Measurements from ENCODE around the gene SULT1A3.
A peak's percentile ranks its signal among the peaks of the same experiment; 100 is the strongest.
"Not testable (repeated sequence)": the region's sequence is repeated elsewhere in the genome, so short reads cannot be mapped to it uniquely, and the experiment has no call there.

SULT1A3 gene

DNA sequence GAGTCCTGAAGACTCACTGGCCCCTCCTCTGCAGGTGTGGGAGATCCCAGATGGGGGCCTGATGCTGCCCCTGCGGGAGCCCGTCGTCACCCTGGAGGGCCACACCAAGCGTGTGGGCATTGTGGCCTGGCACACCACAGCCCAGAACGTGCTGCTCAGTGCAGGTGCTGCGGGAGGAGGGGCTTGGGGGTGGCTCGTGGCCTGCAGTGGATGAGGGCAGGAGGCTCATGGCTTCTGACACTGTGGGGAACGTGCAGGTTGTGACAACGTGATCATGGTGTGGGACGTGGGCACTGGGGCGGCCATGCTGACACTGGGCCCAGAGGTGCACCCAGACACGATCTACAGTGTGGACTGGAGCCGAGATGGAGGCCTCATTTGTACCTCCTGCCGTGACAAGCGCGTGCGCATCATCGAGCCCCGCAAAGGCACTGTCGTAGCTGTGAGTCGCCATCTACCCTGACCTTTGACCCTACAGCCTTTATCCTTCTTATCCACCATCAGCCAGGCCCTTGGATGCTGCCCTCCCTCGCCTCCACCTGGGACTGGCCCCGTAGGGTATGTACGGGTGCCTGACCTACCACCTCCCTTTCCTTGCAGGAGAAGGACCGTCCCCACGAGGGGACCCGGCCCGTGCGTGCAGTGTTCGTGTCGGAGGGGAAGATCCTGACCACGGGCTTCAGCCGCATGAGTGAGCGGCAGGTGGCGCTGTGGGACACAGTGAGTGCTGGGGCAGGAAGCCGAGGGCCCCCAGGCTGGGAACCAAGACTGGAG lies 12.1 kb upstream of the SULT1A3 start:
- peak; percentile 85 for DNase-seq (ENCODE audit: low spot score)

- DNase-seq (ENCODE audit: low spot score): no peak
These were observed 11.5 kb upstream of the SULT1A3 start for GRCh38 chr16:30187556-30187865.

DNA sequence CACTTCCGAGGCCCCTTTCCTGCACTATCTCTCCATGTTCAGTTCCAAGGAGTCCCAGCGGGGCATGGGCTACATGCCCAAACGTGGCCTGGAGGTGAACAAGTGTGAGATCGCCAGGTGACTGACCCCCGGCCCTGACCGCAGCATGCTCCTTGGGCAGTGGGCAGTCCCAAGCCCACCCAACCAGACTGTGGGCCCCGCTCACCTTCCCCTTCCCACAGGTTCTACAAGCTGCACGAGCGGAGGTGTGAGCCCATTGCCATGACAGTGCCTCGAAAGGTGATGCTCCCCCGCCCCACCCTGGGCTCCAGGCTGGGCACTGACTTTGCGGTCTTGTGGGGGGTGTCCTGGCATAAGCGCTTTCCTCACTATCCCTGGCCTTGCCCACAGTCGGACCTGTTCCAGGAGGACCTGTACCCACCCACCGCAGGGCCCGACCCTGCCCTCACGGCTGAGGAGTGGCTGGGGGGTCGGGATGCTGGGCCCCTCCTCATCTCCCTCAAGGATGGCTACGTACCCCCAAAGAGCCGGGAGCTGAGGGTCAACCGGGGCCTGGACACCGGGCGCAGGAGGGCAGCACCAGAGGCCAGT lies 11.0 kb upstream of the SULT1A3 start:
- no peak for DNase-seq (ENCODE audit: low spot score)

- not testable (repeated sequence) for DNase-seq (ENCODE audit: low spot score)
These were observed 7.9 kb upstream of the SULT1A3 start for GRCh38 chr16:30191158-30191557.

DNA sequence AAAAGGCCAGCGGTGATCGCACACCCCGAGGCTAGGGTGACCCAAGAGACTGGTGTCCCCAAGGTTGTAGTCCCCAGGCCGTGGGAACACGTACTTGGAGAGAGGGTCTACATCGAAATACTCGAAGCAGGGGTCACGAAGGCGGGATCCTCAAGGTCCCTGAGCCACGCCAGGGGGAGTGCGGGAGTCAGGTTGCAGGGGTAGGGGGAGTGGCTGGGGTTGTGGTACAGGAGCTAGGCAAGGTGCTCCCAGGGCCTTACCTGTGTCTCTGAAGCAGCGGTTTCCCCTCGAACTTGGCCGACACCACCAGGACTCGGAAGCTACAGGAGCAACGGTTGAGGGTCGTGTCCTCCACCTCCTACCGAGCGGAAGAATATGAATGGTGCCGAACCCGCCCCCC lies 6.0 kb upstream of the SULT1A3 start:
- not testable (repeated sequence) for DNase-seq (ENCODE audit: low spot score)

GRCh38 chr16:30193615-30194014 lies 5.4 kb upstream of the SULT1A3 start, which contains the start of the genes BOLA2B and SLX1A:
Gene BOLA2B (minus strand): TSS chr16:30193666. CDS start chr16:30193595, 71 bp downstream.
Gene SLX1A (plus strand): TSS chr16:30193875. CDS start chr16:30194085, 210 bp downstream.
- not testable (repeated sequence) for DNase-seq (ENCODE audit: low spot score)

GRCh38 chr16:30194172-30194925 lies 4.7 kb upstream of the SULT1A3 start:
- not testable (repeated sequence) for DNase-seq (ENCODE audit: low spot score)

DNA sequence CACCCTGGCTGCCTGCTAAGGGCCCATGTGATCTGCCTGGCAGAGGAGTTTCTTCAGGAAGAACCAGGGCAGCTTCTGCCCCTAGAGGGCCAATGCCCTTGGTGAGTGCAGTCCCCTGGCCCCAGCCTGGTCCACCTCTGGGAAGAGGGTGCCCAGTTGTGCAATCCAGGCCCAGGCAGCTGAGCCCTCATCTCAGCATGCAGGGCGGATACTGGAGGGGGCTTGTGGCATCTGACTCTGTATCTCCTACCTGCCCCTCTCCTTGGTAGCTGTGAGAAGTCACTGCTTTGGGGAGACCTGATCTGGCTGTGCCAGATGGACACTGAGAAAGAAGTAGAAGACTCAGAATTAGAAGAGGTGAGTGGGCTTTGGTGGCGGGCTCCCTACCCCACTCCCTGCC lies 2.1 kb upstream of the SULT1A3 start:
- not testable (repeated sequence) for DNase-seq (ENCODE audit: low spot score)

DNA sequence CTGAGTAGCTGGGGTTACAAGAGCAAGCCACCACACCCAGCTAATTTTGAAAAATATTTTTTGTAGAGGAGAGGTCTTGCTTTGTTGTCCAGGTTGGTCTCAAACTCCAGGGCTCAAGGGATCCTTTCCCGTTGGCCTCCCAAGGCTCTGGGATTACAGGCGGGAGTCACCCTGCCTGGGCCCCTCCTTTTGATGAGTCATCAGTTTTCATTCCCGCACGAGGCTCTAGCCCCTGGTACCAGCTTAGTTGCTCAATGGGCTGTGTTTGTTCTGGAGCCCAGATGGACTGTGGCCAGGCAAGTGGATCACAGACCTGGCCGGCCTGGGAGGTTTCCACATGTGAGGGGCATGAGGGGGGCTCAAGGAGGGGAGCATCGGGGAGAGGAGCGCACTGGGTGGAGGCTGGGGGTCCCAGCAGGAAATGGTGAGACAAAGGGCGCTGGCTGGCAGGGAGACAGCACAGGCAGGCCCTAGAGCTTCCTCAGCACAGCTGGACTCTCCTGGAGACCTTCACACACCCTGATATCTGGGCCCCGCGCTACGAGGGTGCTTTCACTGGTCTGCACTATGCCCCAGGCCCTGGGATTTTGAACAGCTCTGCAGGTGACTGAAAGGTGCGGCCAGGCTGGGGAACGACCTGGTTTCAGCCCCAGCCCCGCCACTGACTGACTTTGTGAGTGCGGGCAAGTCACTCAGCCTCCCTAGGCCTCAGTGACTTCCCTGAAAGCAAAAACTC lies 721 bp downstream of the SULT1A3 start:
- DNase-seq (ENCODE audit: low spot score): not testable (repeated sequence)

DNA sequence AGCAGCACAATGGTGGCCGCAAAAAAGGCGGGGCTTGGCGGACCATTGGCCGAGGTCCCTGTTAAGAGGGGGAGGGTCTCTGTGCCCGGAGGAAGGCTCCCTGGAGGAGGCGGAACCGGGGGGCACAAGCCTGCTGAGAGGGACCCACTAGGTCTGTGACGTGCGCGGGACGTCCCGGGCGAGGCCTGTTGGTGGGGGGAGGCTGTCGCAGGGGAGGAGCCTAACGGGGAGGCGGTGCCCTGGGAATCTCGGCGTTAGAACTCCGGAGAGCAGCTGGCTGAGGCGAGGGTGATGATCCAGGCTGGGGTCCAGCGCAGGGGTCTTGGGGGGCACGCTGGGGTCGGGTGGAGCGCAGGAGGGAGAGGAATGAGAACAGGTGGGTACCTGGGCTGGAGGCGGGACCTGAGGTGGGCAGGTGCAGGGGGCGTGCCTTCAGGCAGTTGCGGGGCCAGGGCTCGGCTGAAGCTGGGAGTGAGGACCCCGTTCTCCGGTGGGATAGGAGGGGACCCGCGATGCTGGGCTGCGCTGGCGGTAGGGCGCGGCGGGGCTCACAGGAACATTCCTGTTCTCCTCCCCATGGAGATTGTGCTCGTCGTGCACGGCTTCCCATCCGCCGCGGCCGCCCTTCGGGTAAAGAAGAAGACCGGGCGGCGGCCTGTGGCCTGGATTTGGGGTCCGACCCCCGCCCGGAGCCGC lies 6.6 kb downstream of the SULT1A3 start:
- DNase-seq (ENCODE audit: low spot score): not testable (repeated sequence)

- DNase-seq (ENCODE audit: low spot score): not testable (repeated sequence)
These were observed 7.2 kb downstream of the SULT1A3 start for GRCh38 chr16:30206252-30206651.

DNA sequence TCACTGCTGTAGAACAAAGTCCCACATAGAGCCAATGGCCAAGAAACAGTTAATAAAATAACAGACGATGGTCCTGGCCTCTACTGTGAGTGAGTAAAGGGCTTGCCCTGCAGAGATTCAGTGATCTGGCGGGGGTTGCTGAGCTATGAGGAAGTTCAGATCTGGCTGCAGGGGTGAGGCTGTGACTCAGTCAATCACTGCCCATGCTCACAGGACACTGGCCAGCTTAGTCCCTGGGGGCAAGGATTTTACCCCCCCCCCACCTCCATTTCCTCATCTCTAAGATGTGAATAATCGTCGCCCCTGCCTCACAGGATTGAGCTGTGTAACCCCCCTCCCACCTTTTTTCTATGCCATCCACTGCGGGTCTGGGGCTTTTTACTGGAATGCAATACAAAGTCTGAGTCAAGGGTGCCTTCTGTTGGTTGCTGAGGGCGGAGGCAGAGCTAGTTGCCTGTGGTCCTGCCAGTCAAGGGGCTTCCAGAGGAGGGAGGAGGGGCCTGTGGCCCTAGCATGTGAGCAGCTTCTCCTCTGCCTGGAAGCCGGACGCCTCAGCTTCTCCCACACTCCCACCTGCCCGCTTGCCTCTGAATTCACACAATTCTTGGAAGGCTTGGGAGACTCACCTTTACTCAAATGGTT lies 8.1 kb downstream of the SULT1A3 start:
- DNase-seq (ENCODE audit: low spot score): not testable (repeated sequence)

DNA sequence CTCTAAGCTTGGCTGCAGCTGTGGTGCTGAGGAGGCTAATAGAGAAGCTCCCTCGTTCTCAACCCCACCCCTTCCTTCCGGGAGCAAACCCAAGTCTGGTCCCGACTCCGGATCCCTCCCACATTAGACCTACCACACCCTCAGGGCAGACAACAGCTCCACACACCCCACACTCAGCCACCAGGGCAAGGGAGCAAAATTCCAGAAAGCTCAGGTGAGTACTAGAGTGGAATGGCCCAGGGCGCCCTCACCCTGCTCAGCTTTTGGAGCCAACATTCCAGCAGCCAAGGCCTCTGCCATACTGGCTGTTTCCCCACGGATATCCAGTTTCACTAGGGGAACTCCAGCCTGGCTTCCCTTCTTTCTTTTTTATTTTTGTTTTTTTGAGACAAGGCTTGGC lies 10.0 kb downstream of the SULT1A3 start:
- DNase-seq (ENCODE audit: low spot score): not testable (repeated sequence)

GRCh38 chr16:30211414-30211813 lies 12.4 kb downstream of the SULT1A3 start:
- DNase-seq (ENCODE audit: low spot score): not testable (repeated sequence)

- DNase-seq (ENCODE audit: low spot score): not testable (repeated sequence)
These were observed 18.0 kb downstream of the SULT1A3 start for GRCh38 chr16:30217082-30217481.

DNA sequence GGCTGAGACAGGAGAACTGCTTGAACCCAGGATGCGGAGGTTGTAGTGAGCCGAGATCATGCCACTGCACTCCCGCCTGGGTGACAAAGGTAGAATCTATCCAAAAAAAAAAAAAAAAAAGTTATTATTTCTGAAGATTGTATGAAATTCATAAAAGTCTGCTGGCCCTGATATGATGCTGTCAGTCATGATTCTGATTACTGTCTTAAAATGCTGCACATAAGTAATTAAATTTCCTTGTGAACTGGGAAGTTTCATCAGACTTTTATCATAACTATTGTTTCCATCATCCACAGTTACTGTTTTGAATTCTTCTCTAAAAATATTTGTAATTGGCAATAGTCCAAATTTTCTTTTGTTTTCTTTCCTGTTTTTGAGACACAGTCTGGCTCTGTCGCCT lies 49.3 kb downstream of the SULT1A3 start, which contains the start of gene NPIPB13:
NPIPB13 (minus strand) TSS at position 101 of the 400 bp plus-strand sequence. CDS start 2,906 bp downstream, outside the sequence.
- DNase-seq (ENCODE audit: low spot score): not testable (repeated sequence)
